Neural crest cell (in vitro differentiated cells): Measurements from ENCODE around the gene EYS. TPM values are rescaled to one million over a fixed set of nuclear protein-coding genes. Genes with fewer than 3 reads are reported as not detected.

Experiments used
- DNase-seq: peaks from one replicate; pipeline ENCODE4 v3.0.0; 2021; ENCODE audit warnings: low read depth, mixed read lengths, low spot score
- H3K27ac Mint-ChIP-seq: one replicate; pipeline ENCODE4 v1.8.0; 2021; ENCODE audit warnings: mild to moderate bottlenecking, mixed read lengths; ENCODE audit not compliant: unreplicated experiment
- H3K27me3 Mint-ChIP-seq: 2 replicates; pipeline ENCODE4 v1.8.0; 2021; ENCODE audit warnings: low read depth, mild to moderate bottlenecking, mixed read lengths
- H3K36me3 Mint-ChIP-seq: 2 replicates; pipeline ENCODE4 v1.8.0; 2021; ENCODE audit warnings: low read depth, mild to moderate bottlenecking, mixed read lengths
- H3K4me1 Mint-ChIP-seq: 2 replicates; pipeline ENCODE4 v1.8.0; 2021; ENCODE audit warnings: mixed read lengths
- H3K4me3 Mint-ChIP-seq: one replicate; pipeline ENCODE4 v1.8.0; 2021; ENCODE audit warnings: mild to moderate bottlenecking, mixed read lengths
- H3K9me3 Mint-ChIP-seq: 2 replicates; pipeline ENCODE4 v1.8.0; 2021; ENCODE audit warnings: mixed read lengths
- CTCF ChIP-seq: fragments of 200-600 bp; sonication (generic); conservative IDR thresholded peaks from 2 replicates; pipeline ENCODE4 v1.5.0; 2021; ENCODE audit warnings: antibody characterized with exemption, mild to moderate bottlenecking
- total RNA-seq: library from RNA; stranded (reverse); gene quantifications from 2 replicates; pipeline ENCODE4 v1.2.1, GENCODE V29; 2021

EYS gene
- total RNA-seq, 1 donor from 2014 or later = 0.40 TPM

GRCh38 chr6:64411226-64411625, 1295.8 kb downstream of the EYS start:
- no peak for TF ChIP-seq CTCF
- no peak for DNase-seq
- Mint-ChIP-seq H3K4me1 (no peaks in the 10 kb centered on the region), H3K36me3 (no peaks in the 10 kb centered on the region), H3K9me3 (no peaks in the 10 kb centered on the region), H3K27ac (no peak overlapping the region), H3K27me3 (no peaks in the 10 kb centered on the region), H3K4me3 (no peak overlapping the region)

- Mint-ChIP-seq H3K9me3 (no peaks in the 10 kb centered on the region), H3K4me3 (no peak overlapping the region), H3K36me3 (no peaks in the 10 kb centered on the region), H3K27ac (no peak overlapping the region), H3K27me3 (no peaks in the 10 kb centered on the region), H3K4me1 (no peaks in the 10 kb centered on the region)
- TF ChIP-seq CTCF = no peak
- no peak for DNase-seq
Measured at GRCh38 chr6:64409948-64410347, 1297.1 kb downstream of the EYS start.

GRCh38 chr6:64404396-64404795, 1302.6 kb downstream of the EYS start:
- DNase-seq = no peak
- H3K36me3 Mint-ChIP-seq = no peaks in the 10 kb centered on the region
- TF ChIP-seq CTCF = no peak
- H3K4me1 Mint-ChIP-seq = no peaks in the 10 kb centered on the region
- no peaks in the 10 kb centered on the region for H3K9me3 Mint-ChIP-seq
- H3K4me3 Mint-ChIP-seq = no peak overlapping the region
- H3K27ac Mint-ChIP-seq = no peak overlapping the region
- H3K27me3 Mint-ChIP-seq = no peaks in the 10 kb centered on the region

GRCh38 chr6:64383277-64383676, 1323.7 kb downstream of the EYS start:
- Mint-ChIP-seq H3K36me3 (no peaks in the 10 kb centered on the region), H3K27ac (no peak overlapping the region), H3K4me3 (no peak overlapping the region), H3K9me3 (no peaks in the 10 kb centered on the region), H3K4me1 (no peaks in the 10 kb centered on the region), H3K27me3 (no peaks in the 10 kb centered on the region)
- no peak for TF ChIP-seq CTCF
- no peak for DNase-seq

- H3K4me1 Mint-ChIP-seq = no peaks in the 10 kb centered on the region
- H3K9me3 Mint-ChIP-seq = peaks cover 8% of the 10 kb centered on the region
- no peak for TF ChIP-seq CTCF
- no peak overlapping the region for H3K27ac Mint-ChIP-seq
- H3K4me3 Mint-ChIP-seq = no peak overlapping the region
- H3K36me3 Mint-ChIP-seq = peaks cover 2% of the 10 kb centered on the region
- no peak for DNase-seq
- H3K27me3 Mint-ChIP-seq = no peaks in the 10 kb centered on the region
Measured at GRCh38 chr6:64376394-64376793, 1330.6 kb downstream of the EYS start.

- TF ChIP-seq CTCF = no peak
- Mint-ChIP-seq H3K27ac (no peak overlapping the region), H3K9me3 (peaks cover 2% of the 10 kb centered on the region), H3K4me3 (no peak overlapping the region), H3K27me3 (no peaks in the 10 kb centered on the region), H3K4me1 (no peaks in the 10 kb centered on the region), H3K36me3 (no peaks in the 10 kb centered on the region)
- no peak for DNase-seq
Measured at GRCh38 chr6:64357430-64357829, 1349.6 kb downstream of the EYS start.
